DND-41 (cell line): ENCODE measurements around the gene SPATA22.
"Not testable (repeated sequence)": the region's sequence is repeated elsewhere in the genome, so short reads cannot be mapped to it uniquely, and the experiment has no call there.

Experiments used
- ATAC-seq: fragments of 200-7000 bp; cut with Tn5 transposase; 3 replicates; pipeline ENCODE4 v1.9.1; 2021; ENCODE audit warnings: low read depth; ENCODE audit not compliant: insufficient read depth
- DNase-seq: peaks from one replicate; pipeline ENCODE4 v3.0.0-alpha.2; 2020
- H2AFZ ChIP-seq: 2 replicates; pipeline ENCODE4 v1.6.0; 2012; ENCODE audit warnings: low read depth, low read length
- H3K27ac ChIP-seq: 2 replicates; pipeline ENCODE4 v1.5.1; 2012; ENCODE audit warnings: low read length, inconsistent platforms
- H3K27me3 ChIP-seq: fragments of 200-600 bp; sonication (generic); 2 replicates; pipeline ENCODE4 v1.6.0; 2012; ENCODE audit warnings: low read length, mild to moderate bottlenecking, inconsistent platforms; ENCODE audit not compliant: insufficient read depth, poor library complexity
- H3K36me3 ChIP-seq: 2 replicates; pipeline ENCODE4 v1.5.1; 2012; ENCODE audit warnings: low read length, inconsistent platforms; ENCODE audit not compliant: insufficient read depth
- H3K4me1 ChIP-seq: 2 replicates; pipeline ENCODE4 v1.5.1; 2012; ENCODE audit warnings: mild to moderate bottlenecking, low read length; ENCODE audit not compliant: insufficient read depth
- H3K4me2 ChIP-seq: 2 replicates; pipeline ENCODE4 v1.6.0; 2012; ENCODE audit warnings: mild to moderate bottlenecking, moderate library complexity, low read length, inconsistent platforms; ENCODE audit not compliant: insufficient read depth
- H3K4me3 ChIP-seq, 2 experiments: fragments of 200-600 bp in 1 of 2; shearing (Covaris generic) in 1 of 2; 2 replicates each; pipeline ENCODE4 v1.5.1; 2012 to 2016; ENCODE audit warnings: inconsistent platforms in 2 of 2, low read length in 2 of 2, mild to moderate bottlenecking in 2 of 2, low read depth in 1 of 2, moderate library complexity in 1 of 2
- H3K79me2 ChIP-seq: 2 replicates; pipeline ENCODE4 v1.6.0; 2012; ENCODE audit warnings: low read length, inconsistent platforms; ENCODE audit not compliant: insufficient read depth
- H3K9ac ChIP-seq: 2 replicates; pipeline ENCODE4 v1.6.0; 2012; ENCODE audit warnings: low read depth, mild to moderate bottlenecking, inconsistent platforms, low read length, moderate library complexity
- H3K9me3 ChIP-seq: 2 replicates; pipeline ENCODE4 v1.5.1; 2012; ENCODE audit warnings: low read length, moderate library complexity, mild to moderate bottlenecking, inconsistent platforms; ENCODE audit not compliant: insufficient read depth, severe bottlenecking
- H4K20me1 ChIP-seq: 2 replicates; pipeline ENCODE4 v1.6.0; 2012; ENCODE audit warnings: low read length; ENCODE audit not compliant: insufficient read depth
- EZH2 ChIP-seq: IDR thresholded peaks from 3 replicates; pipeline ENCODE4 v1.6.1; 2012; ENCODE audit warnings: borderline replicate concordance, low read depth, mild to moderate bottlenecking, moderate library complexity, low read length, inconsistent platforms; ENCODE audit not compliant: severe bottlenecking
- TF ChIP-seq, protein P1 (sequence below): IDR thresholded peaks from 2 replicates; pipeline ENCODE4 v1.5.1; 2012; ENCODE audit warnings: borderline replicate concordance, low read length, moderate library complexity, mild to moderate bottlenecking; ENCODE audit not compliant: poor library complexity, severe bottlenecking; ENCODE audit errors: extremely low read depth

The SPATA22 gene

GRCh38 chr17:3474212-3474611 is 2.6 kb upstream of the SPATA22 start:
- Histone ChIP-seq H3K4me2 (no peak overlapping the region), H3K9ac (no peak overlapping the region), H3K36me3 (no peaks in the 10 kb centered on the region), H3K79me2 (no peaks in the 10 kb centered on the region), H3K27me3 (no peaks in the 10 kb centered on the region), H3K4me1 (no peaks in the 10 kb centered on the region), H4K20me1 (no peaks in the 10 kb centered on the region), H3K9me3 (no peaks in the 10 kb centered on the region), H2AFZ (no peak overlapping the region), H3K27ac (no peak overlapping the region), H3K4me3 (no peak overlapping the region)
- TF ChIP-seq, protein P1, sequence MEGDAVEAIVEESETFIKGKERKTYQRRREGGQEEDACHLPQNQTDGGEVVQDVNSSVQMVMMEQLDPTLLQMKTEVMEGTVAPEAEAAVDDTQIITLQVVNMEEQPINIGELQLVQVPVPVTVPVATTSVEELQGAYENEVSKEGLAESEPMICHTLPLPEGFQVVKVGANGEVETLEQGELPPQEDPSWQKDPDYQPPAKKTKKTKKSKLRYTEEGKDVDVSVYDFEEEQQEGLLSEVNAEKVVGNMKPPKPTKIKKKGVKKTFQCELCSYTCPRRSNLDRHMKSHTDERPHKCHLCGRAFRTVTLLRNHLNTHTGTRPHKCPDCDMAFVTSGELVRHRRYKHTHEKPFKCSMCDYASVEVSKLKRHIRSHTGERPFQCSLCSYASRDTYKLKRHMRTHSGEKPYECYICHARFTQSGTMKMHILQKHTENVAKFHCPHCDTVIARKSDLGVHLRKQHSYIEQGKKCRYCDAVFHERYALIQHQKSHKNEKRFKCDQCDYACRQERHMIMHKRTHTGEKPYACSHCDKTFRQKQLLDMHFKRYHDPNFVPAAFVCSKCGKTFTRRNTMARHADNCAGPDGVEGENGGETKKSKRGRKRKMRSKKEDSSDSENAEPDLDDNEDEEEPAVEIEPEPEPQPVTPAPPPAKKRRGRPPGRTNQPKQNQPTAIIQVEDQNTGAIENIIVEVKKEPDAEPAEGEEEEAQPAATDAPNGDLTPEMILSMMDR = no peak
- TF ChIP-seq EZH2 = no peak
- DNase-seq (no peak), ATAC-seq (no peak)

GRCh38 chr17:3472137-3472536 is 518 bp upstream of the SPATA22 start:
- Histone ChIP-seq H3K4me2 (no peak overlapping the region), H3K27me3 (peaks cover 7% of the 10 kb centered on the region), H3K27ac (no peak overlapping the region), H3K36me3 (no peaks in the 10 kb centered on the region), H3K4me3 (no peak overlapping the region), H3K9ac (no peak overlapping the region), H3K79me2 (no peaks in the 10 kb centered on the region), H2AFZ (no peak overlapping the region), H3K9me3 (no peaks in the 10 kb centered on the region), H3K4me1 (no peaks in the 10 kb centered on the region), H4K20me1 (no peaks in the 10 kb centered on the region)
- DNase-seq = no peak
- TF ChIP-seq, protein P1 = no peak
- no peak for TF ChIP-seq EZH2
- no peak for ATAC-seq

- Histone ChIP-seq H3K27me3 (peaks cover 9% of the 10 kb centered on the region), H3K9me3 (no peaks in the 10 kb centered on the region), H3K27ac (no peak overlapping the region), H3K9ac (no peak overlapping the region), H3K36me3 (no peaks in the 10 kb centered on the region), H4K20me1 (no peaks in the 10 kb centered on the region), H2AFZ (no peak overlapping the region), H3K4me1 (no peaks in the 10 kb centered on the region), H3K4me2 (no peak overlapping the region), H3K4me3 (no peak overlapping the region), H3K79me2 (no peaks in the 10 kb centered on the region)
- DNase-seq = no peak
- TF ChIP-seq EZH2 = no peak
- TF ChIP-seq, protein P1 = no peak
- no peak for ATAC-seq
Observed at GRCh38 chr17:3469529-3469928, 2.1 kb downstream of the SPATA22 start.

GRCh38 chr17:3466355-3466754 is 5.3 kb downstream of the SPATA22 start:
- not testable (repeated sequence) for H3K4me2 ChIP-seq, H3K9ac ChIP-seq, H3K9me3 ChIP-seq, H3K27me3 ChIP-seq, ATAC-seq, H3K36me3 ChIP-seq, H3K79me2 ChIP-seq, H3K4me1 ChIP-seq, H3K4me3 ChIP-seq, H3K27ac ChIP-seq, H2AFZ ChIP-seq, DNase-seq, H4K20me1 ChIP-seq
